GM12892 (cell line): ENCODE data around the gene TFB1M.

Experiments used
- POLR2A ChIP-seq: IDR thresholded peaks from 2 replicates; pipeline ENCODE4 v1.6.1; 2011; ENCODE audit warnings: low read depth, low read length, control low read depth
- POLR2AphosphoS5 ChIP-seq: IDR thresholded peaks from 2 replicates; pipeline ENCODE4 v1.6.1; 2011; ENCODE audit warnings: low read depth, low read length, control low read depth

DNA sequence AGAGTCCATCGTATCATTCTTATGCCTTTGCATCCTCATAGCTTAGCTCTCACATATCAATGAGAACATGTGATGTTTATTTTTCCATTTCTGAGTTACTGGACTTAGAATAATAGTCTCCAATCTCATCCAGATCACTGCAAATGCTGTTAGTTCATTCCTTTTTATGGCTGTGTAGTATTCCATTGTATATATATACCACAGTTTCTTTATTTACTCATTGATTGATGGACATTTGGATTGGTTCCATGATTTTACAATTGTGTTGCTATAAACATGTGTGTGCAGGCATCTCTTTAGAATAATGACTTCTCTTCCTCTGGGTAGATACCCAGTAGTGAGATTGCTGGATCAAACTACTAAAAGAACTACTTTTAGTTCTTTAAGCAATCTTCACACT, 21.0 kb upstream of the TFB1M start:
- TF ChIP-seq POLR2AphosphoS5 (no peak), POLR2A (no peak)
